H1 (cell line): Measurements from ENCODE around the gene ELMO1. TPM values are rescaled to one million over a fixed set of nuclear protein-coding genes. Genes with fewer than 3 reads are reported as not detected.

Experiments used
- CTCF ChIA-PET: fragments of 300-600 bp; sonication (Branson Sonifier 250); formaldehyde crosslinking; loops from one replicate; lab custom pipeline; 2021; ENCODE audit not compliant: partially characterized antibody; lab: Charles Lee
- POLR2A ChIA-PET: fragments of 300-600 bp; sonication (Branson Sonifier 250); formaldehyde crosslinking; loops from one replicate; lab custom pipeline; 2021; ENCODE audit warnings: inconsistent platforms; ENCODE audit not compliant: partially characterized antibody; lab: Charles Lee
- DNase-seq, 2 experiments: peaks; one replicate each; pipeline versions ENCODE4 v3.0.0 to v3.0.0-alpha.2; 2010 to 2022; ENCODE audit warnings: low spot score in 2 of 2, low read depth in 1 of 2, mixed read lengths in 1 of 2
- FAIRE-seq: peaks from 2 replicates; lab custom pipeline; 2011; peaks lifted over from hg19 to GRCh38; lab: Jason Lieb, UNC
- H2AFZ ChIP-seq: 2 replicates; pipeline ENCODE4 v1.8.1; 2012; ENCODE audit warnings: low read length, inconsistent platforms
- H2AK5ac ChIP-seq: 2 replicates; pipeline ENCODE4 v1.6.1; 2013; ENCODE audit warnings: low read depth, low read length
- H2BK120ac ChIP-seq: replicated peaks from 2 replicates; pipeline ENCODE3; 2013; ENCODE audit warnings: low read depth, low read length, inconsistent platforms
- H2BK12ac ChIP-seq: 2 replicates; pipeline ENCODE4 v1.6.1; 2013; ENCODE audit warnings: low read depth, low read length
- H2BK15ac ChIP-seq: 2 replicates; pipeline ENCODE4 v1.6.1; 2013; ENCODE audit warnings: low read length
- H2BK20ac ChIP-seq: 2 replicates; pipeline ENCODE4 v1.6.1; 2013; ENCODE audit warnings: low read length
- H2BK5ac ChIP-seq: 2 replicates; pipeline ENCODE4 v1.6.1; 2013; ENCODE audit warnings: low read depth, low read length
- H3K14ac ChIP-seq: 2 replicates; pipeline ENCODE4 v1.6.1; 2013; ENCODE audit warnings: inconsistent platforms; ENCODE audit not compliant: insufficient read length
- H3K18ac ChIP-seq: 2 replicates; pipeline ENCODE4 v1.6.1; 2013; ENCODE audit warnings: low read length; ENCODE audit errors: extremely low read depth
- H3K23ac ChIP-seq: 2 replicates; pipeline ENCODE4 v1.6.1; 2013; ENCODE audit warnings: inconsistent platforms; ENCODE audit not compliant: insufficient read length
- H3K23me2 ChIP-seq: 2 replicates; pipeline ENCODE4 v1.6.1; 2013; ENCODE audit warnings: low read depth, low read length
- H3K27ac ChIP-seq: 2 replicates; pipeline ENCODE4 v1.6.1; 2011; ENCODE audit warnings: low read depth, low read length, inconsistent platforms
- H3K27me3 ChIP-seq, 4 experiments: replicated peaks in 1 of 4; 1 replicate in 1 of 4; 2 replicates in 3 of 4; pipeline versions ENCODE4 v1.6.1 to v1.8.1; 2011 to 2013; ENCODE audit warnings: low read length in 3 of 4, mild to moderate bottlenecking in 3 of 4, inconsistent platforms in 2 of 4, mixed read lengths in 2 of 4, moderate library complexity in 1 of 4; ENCODE audit not compliant: control insufficient read depth in 3 of 4, insufficient read depth in 3 of 4; ENCODE audit errors: extremely low read depth in 1 of 4
- H3K36me3 ChIP-seq, 4 experiments: 2 replicates each; pipeline versions ENCODE4 v1.6.1 to v1.8.1; 2011 to 2013; ENCODE audit warnings: mild to moderate bottlenecking in 4 of 4, low read length in 3 of 4, moderate library complexity in 2 of 4, control low read depth in 1 of 4, inconsistent platforms in 1 of 4; ENCODE audit not compliant: insufficient read depth in 4 of 4, control insufficient read depth in 2 of 4
- H3K4ac ChIP-seq: replicated peaks from 2 replicates; pipeline ENCODE3; 2013; ENCODE audit warnings: low read length, low read depth, mixed read lengths, inconsistent platforms; ENCODE audit not compliant: insufficient read length
- H3K4me1 ChIP-seq, 4 experiments: replicated peaks in 1 of 4; 1 replicate in 1 of 4; 2 replicates in 3 of 4; pipeline versions ENCODE4 v1.6.1 to v1.8.1; 2011 to 2013; ENCODE audit warnings: low read length in 3 of 4, inconsistent platforms in 2 of 4, mixed read lengths in 1 of 4; ENCODE audit not compliant: insufficient read depth in 4 of 4, control insufficient read depth in 3 of 4
- H3K4me2 ChIP-seq, 2 experiments: 2 replicates each; pipeline versions ENCODE4 v1.6.1 to v1.8.1; 2011 to 2013; ENCODE audit warnings: low read depth in 2 of 2, low read length in 2 of 2, control low read depth in 1 of 2, inconsistent platforms in 1 of 2, mild to moderate bottlenecking in 1 of 2; ENCODE audit not compliant: insufficient read depth in 1 of 2
- H3K4me3 ChIP-seq, 4 experiments: fragments of 200-600, 300-600 bp in 1 of 4; sonication (generic), shearing (Covaris generic), sonication (Bioruptor Twin) in 1 of 4; 2 replicates each; pipeline versions ENCODE4 v1.5.1 to v1.8.1; 2011 to 2016; ENCODE audit warnings: low read length in 4 of 4, low read depth in 3 of 4, control low read depth in 2 of 4, inconsistent platforms in 2 of 4, mild to moderate bottlenecking in 2 of 4, mixed read lengths in 1 of 4, moderate library complexity in 1 of 4; ENCODE audit not compliant: insufficient read depth in 2 of 4; ENCODE audit errors: extremely low read depth in 1 of 4
- H3K56ac ChIP-seq: replicated peaks from 2 replicates; pipeline ENCODE3; 2013; ENCODE audit warnings: low read depth, mild to moderate bottlenecking, mixed read lengths, low read length, inconsistent platforms; ENCODE audit not compliant: insufficient read length
- H3K79me1 ChIP-seq: 2 replicates; pipeline ENCODE4 v1.6.1; 2013; ENCODE audit warnings: low read depth, low read length, control low read depth
- H3K79me2 ChIP-seq, 2 experiments: 2 replicates each; pipeline versions ENCODE4 v1.6.1 to v1.8.1; 2012 to 2013; ENCODE audit warnings: low read length in 2 of 2, mild to moderate bottlenecking in 2 of 2, inconsistent platforms in 1 of 2; ENCODE audit not compliant: insufficient read depth in 2 of 2, control insufficient read depth in 1 of 2
- H3K9ac ChIP-seq, 4 experiments: replicated peaks in 1 of 4; 1 replicate in 1 of 4; 2 replicates in 3 of 4; pipeline versions ENCODE4 v1.6.1 to v1.8.1; 2011 to 2013; ENCODE audit warnings: low read depth in 3 of 4, low read length in 3 of 4, control low read depth in 2 of 4, mild to moderate bottlenecking in 2 of 4, moderate library complexity in 2 of 4, inconsistent platforms in 1 of 4; ENCODE audit errors: extremely low read depth in 1 of 4
- H3K9me3 ChIP-seq, 2 experiments: 2 replicates each; pipeline versions ENCODE4 v1.6.1 to v1.8.1; 2012 to 2013; ENCODE audit warnings: mild to moderate bottlenecking in 2 of 2, moderate library complexity in 2 of 2, control low read depth in 1 of 2, inconsistent platforms in 1 of 2, low read depth in 1 of 2, low read length in 1 of 2, mixed read lengths in 1 of 2; ENCODE audit not compliant: insufficient read depth in 2 of 2
- H4K20me1 ChIP-seq, 2 experiments: replicated peaks in 1 of 2; 2 replicates each; pipeline versions ENCODE3 to v1.8.1; 2011 to 2013; ENCODE audit warnings: inconsistent platforms in 2 of 2, low read length in 2 of 2, mild to moderate bottlenecking in 1 of 2; ENCODE audit not compliant: insufficient read depth in 2 of 2, control insufficient read depth in 1 of 2
- H4K5ac ChIP-seq: 2 replicates; pipeline ENCODE4 v1.6.1; 2013; ENCODE audit warnings: low read length, low read depth, mixed read lengths, inconsistent platforms; ENCODE audit not compliant: insufficient read length
- H4K8ac ChIP-seq: 2 replicates; pipeline ENCODE4 v1.8.0; 2013; ENCODE audit warnings: mild to moderate bottlenecking, moderate library complexity, low read length, inconsistent platforms; ENCODE audit not compliant: insufficient read depth; ENCODE audit errors: extremely low read depth
- H4K91ac ChIP-seq: replicated peaks from 2 replicates; pipeline ENCODE3; 2013; ENCODE audit warnings: low read length, mixed read lengths, inconsistent platforms; ENCODE audit not compliant: insufficient read length
- CBX5 ChIP-seq: fragments of 300-800, 300-1000 bp; sonication (generic); IDR thresholded peaks from 2 replicates; pipeline ENCODE4 v1.7.1; 2016; ENCODE audit warnings: antibody characterized with exemption, low read length, low read depth
- HDAC2 ChIP-seq, 2 experiments: fragments of 300-600 bp in 1 of 2; sonication (generic) in 1 of 2; IDR thresholded peaks; 2 replicates each; pipeline ENCODE4 v1.6.1; 2011 to 2012; ENCODE audit warnings: low read depth in 2 of 2, low read length in 2 of 2, mild to moderate bottlenecking in 2 of 2, moderate library complexity in 2 of 2, borderline replicate concordance in 1 of 2, inconsistent platforms in 1 of 2
- SRF ChIP-seq: IDR thresholded peaks from 2 replicates; pipeline ENCODE4 v1.6.1; 2011; ENCODE audit warnings: mild to moderate bottlenecking, low read depth, low read length, moderate library complexity
- TEAD4 ChIP-seq: IDR thresholded peaks from 2 replicates; pipeline ENCODE4 v1.6.1; 2012; ENCODE audit warnings: low read depth, low read length, inconsistent platforms, mixed read lengths
- YY1 ChIP-seq: IDR thresholded peaks from 2 replicates; pipeline ENCODE4 v1.6.1; 2011; ENCODE audit warnings: low read depth, mild to moderate bottlenecking, low read length
- WGBS, 2 experiments: shearing (Covaris generic) in 1 of 2; methylation state at CpG; one replicate each; pipeline versions ENCODE4 v1.1.6 to v1.1.7; 2013 to 2015; ENCODE audit warnings: low lambda C conversion rate in 2 of 2, mixed read lengths in 2 of 2, inconsistent platforms in 1 of 2, low coverage in 1 of 2, missing lambda C conversion rate in 1 of 2; ENCODE audit not compliant: insufficient replicate concordance in 2 of 2, insufficient coverage in 1 of 2, insufficient read length in 1 of 2; ENCODE audit errors: extremely low coverage in 1 of 2, missing lambda C conversion rate in 1 of 2; 5-methylcytosine and 5-hydroxymethylcytosine counted together
- polyA plus RNA-seq, 7 experiments: library from polyadenylated mRNA; depleted of rRNA in 3 of 7; stranded (reverse) in 5 of 7; unstranded in 2 of 7; fragments of >200 nt in 5 of 7; fragments of 200-250 nt in 2 of 7; gene quantifications; 1 replicate in 5 of 7; 2 replicates in 1 of 7; 4 replicates in 1 of 7; pipeline versions ENCODE4 v1.2.1 to v1.2.3, GENCODE V29; 2011 to 2013; ENCODE audit warnings: missing spikeins in 2 of 7, mixed read lengths in 2 of 7
- total RNA-seq: library from RNA; stranded (reverse); fragmentation: NEBNext Ultra II Directional; extraction: Animal tissue kit (Norgen Biotek cat#: 25700); gene quantifications from 2 replicates; pipeline ENCODE4 v1.2.1, GENCODE V29; 2021

ELMO1 gene
- total and polyA plus RNA-seq, 2 of the 8 experiments (the other 6 are each of a cell fraction or from before 2014, with no cell fraction given), result 18.4 to 21.0 TPM

DNA sequence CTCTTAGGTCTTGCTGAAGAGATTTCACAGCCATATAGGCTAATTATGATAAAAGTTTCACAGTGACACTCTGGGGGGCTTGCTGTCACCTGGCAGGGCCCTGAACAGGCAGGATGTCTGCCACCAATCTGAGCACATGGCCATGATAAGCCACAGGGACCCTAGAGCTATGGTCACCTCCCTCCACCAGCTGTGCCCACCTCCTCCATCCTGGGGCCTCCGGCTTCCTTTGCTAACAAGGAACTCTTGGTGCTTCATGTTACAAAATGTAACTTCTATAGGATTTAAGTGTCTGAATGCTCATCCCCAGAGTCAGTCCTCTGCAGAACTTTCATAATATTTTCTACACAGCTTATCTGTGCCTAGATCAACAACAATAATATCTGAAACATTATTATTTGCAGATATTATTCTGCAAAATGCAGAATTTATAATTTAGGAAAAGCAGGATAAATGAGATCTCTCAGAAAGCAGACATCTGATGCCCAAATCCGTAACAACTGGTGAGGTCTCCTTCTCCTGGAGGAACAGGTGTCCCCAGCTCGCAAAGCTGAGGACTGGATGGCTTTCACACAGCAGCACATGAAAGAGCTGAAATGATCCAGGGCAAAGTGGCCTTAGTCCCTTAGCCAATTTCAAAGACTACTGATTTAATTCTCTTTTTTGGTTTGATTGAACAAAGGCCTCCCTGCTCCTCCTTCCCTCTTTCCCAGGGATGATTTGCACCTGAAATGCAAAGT lies 437.3 kb downstream of the ELMO1 start:
- FAIRE-seq, result no peak
- 93% methylated on average over 3 of the region's 3 CpGs; no CpG with 5 or more reads in 1 of the 2 experiments for WGBS, 2 experiments
- no peaks in the 10 kb centered on the region for H3K79me1 ChIP-seq
- TF ChIP-seq YY1, result no peak
- TF ChIP-seq HDAC2 (IDR thresholded peaks at IDR 0.05; ENCODE audit: borderline replicate concordance in 1 of 2, low read depth in 2 of 2, low read length in 2 of 2), result no peak
- no peak for TF ChIP-seq SRF
- TF ChIP-seq TEAD4, result no peak
- no peak for TF ChIP-seq CBX5

More for the DNA sequence above, 437.3 kb downstream of the ELMO1 start:
- ChIA-PET CTCF (interaction anchor here (0.8 to 18.1 kb wide), 6 partner anchors 9 to 168 kb away, joined by 3 to 162 read pairs (median 4); no protein-coding TSS in a partner anchor), POLR2A (no interaction called here)
- H2BK15ac ChIP-seq, result no peak overlapping the region
- no peak overlapping the region for H4K5ac ChIP-seq
- no peak overlapping the region for H4K8ac ChIP-seq
- H2BK120ac ChIP-seq, result no peak overlapping the region
- H3K27me3 ChIP-seq, result no peaks in the 10 kb centered on the region
- H3K4me1 ChIP-seq, result peaks cover 0 to 6% (median 2%) of the 10 kb centered on the region in 4 experiments; a peak in 2 of 7 replicates
- no peak overlapping the region for H3K4me3 ChIP-seq
- H3K4ac ChIP-seq, result no peak overlapping the region
- H4K91ac ChIP-seq, result no peak overlapping the region
- H3K14ac ChIP-seq, result no peak overlapping the region
- H2BK12ac ChIP-seq, result no peak overlapping the region
- no peak overlapping the region for H3K9ac ChIP-seq
- no peaks in the 10 kb centered on the region for H4K20me1 ChIP-seq
- H2AFZ ChIP-seq, result no peak overlapping the region
- no peaks in the 10 kb centered on the region for H3K79me2 ChIP-seq
- no peak overlapping the region for H3K18ac ChIP-seq
- H3K56ac ChIP-seq, result no peak overlapping the region
- H3K36me3 ChIP-seq, result no peaks in the 10 kb centered on the region
- no peaks in the 10 kb centered on the region for H3K23me2 ChIP-seq
- no peak overlapping the region for H2BK20ac ChIP-seq
- no peaks in the 10 kb centered on the region for H3K9me3 ChIP-seq
- H2BK5ac ChIP-seq, result no peak overlapping the region
- H2AK5ac ChIP-seq, result no peak overlapping the region
- DNase-seq, result no peak
- no peak overlapping the region for H3K23ac ChIP-seq
- no peak overlapping the region for H3K27ac ChIP-seq
- no peak overlapping the region for H3K4me2 ChIP-seq
